ENCODE data around the gene GRIP1. TPM values are rescaled to one million over a fixed set of nuclear protein-coding genes. Genes with fewer than 3 reads are reported as not detected.
A peak's percentile ranks its signal among the peaks of the same experiment; 100 is the strongest.
"Not testable (repeated sequence)": the region's sequence is repeated elsewhere in the genome, so short reads cannot be mapped to it uniquely, and the experiment has no call there.

GRIP1 gene
- total RNA-seq, 3 donors from 2014 or later (not counting 1 experiment from before 2014, with no cell fraction given), result 1.3 to 3.6 (median 1.7) TPM

DNA sequence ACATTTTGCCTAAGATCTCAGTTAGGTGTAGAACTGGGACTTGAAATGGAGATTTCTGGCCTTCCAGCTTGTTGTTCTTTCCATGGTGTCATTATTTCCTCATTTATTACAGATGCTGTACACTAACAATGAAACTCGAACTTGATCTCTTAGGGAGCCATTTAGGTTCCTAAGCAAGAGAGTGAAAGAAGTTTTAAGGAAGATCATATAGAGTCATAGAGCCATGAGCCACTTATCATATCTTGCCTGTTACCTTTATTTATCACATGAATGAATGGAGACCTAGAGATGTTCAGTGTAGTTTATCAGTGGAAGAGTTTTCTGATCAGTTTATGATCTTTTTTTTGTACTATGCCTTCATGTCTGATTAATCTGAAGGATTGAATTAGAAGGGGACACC, 366.7 kb downstream of the GRIP1 start:
- Histone ChIP-seq H3K36me3 (ENCODE audit: control insufficient read depth, insufficient read depth, low read length) (peaks cover 49% of the 10 kb centered on the region), H3K4me3 (ENCODE audit: low read length) (no peak overlapping the region), H3K4me1 (ENCODE audit: control insufficient read depth, insufficient read depth, low read length) (peaks cover 4% of the 10 kb centered on the region), H3K9me3 (ENCODE audit: control insufficient read depth, insufficient read depth, low read length) (no peaks in the 10 kb centered on the region), H3K27me3 (ENCODE audit: control insufficient read depth, insufficient read depth, low read length) (no peaks in the 10 kb centered on the region), H3K27ac (ENCODE audit: low read length) (no peak overlapping the region)
- TF ChIP-seq, protein P1, sequence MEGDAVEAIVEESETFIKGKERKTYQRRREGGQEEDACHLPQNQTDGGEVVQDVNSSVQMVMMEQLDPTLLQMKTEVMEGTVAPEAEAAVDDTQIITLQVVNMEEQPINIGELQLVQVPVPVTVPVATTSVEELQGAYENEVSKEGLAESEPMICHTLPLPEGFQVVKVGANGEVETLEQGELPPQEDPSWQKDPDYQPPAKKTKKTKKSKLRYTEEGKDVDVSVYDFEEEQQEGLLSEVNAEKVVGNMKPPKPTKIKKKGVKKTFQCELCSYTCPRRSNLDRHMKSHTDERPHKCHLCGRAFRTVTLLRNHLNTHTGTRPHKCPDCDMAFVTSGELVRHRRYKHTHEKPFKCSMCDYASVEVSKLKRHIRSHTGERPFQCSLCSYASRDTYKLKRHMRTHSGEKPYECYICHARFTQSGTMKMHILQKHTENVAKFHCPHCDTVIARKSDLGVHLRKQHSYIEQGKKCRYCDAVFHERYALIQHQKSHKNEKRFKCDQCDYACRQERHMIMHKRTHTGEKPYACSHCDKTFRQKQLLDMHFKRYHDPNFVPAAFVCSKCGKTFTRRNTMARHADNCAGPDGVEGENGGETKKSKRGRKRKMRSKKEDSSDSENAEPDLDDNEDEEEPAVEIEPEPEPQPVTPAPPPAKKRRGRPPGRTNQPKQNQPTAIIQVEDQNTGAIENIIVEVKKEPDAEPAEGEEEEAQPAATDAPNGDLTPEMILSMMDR (IDR thresholded peaks at IDR 0.05), result no peak
- DNase-seq (no peak), ATAC-seq (no peak)
- WGBS (ENCODE audit: insufficient coverage), result no CpG with 5 or more reads among the region's 1 CpG
- Mint-ChIP-seq H3K27me3 (ENCODE audit: low read depth in 2 of 2) (no peaks in the 10 kb centered on the region), H3K27ac (peak overlapping the region; percentile 1 to 37), H3K4me1 (peaks cover 50 to 53% of the 10 kb centered on the region in 2 donors), H3K36me3 (peaks cover 13% of the 10 kb centered on the region), H3K4me3 (peak overlapping the region; percentile 38), H3K9me3 (no peaks in the 10 kb centered on the region)
- intact Hi-C loops (cut with micrococcal nuclease), result no loop called here

DNA sequence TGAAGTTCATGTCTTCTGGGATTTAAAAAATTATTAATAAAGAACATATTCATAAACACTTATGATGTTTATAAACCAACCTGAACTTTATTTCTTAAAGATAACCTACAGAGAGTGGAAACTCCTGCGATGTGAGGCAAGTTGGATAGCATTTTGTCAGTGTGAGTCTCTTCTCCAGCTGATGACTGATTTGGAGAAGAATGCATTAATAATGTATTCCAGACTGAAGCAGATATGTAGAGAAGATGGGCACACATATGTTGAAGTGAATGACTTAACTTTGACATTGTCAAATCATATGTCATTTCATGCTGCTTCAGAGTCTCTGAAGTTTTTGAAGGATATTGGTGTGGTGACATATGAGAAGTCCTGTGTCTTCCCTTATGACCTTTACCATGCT, 369.3 kb downstream of the GRIP1 start:
- Histone ChIP-seq H3K9me3 (ENCODE audit: control insufficient read depth, insufficient read depth, low read length) (no peaks in the 10 kb centered on the region), H3K36me3 (ENCODE audit: control insufficient read depth, insufficient read depth, low read length) (peaks cover 52% of the 10 kb centered on the region), H3K4me3 (ENCODE audit: low read length) (no peak overlapping the region), H3K27me3 (ENCODE audit: control insufficient read depth, insufficient read depth, low read length) (no peaks in the 10 kb centered on the region), H3K27ac (ENCODE audit: low read length) (no peak overlapping the region), H3K4me1 (ENCODE audit: control insufficient read depth, insufficient read depth, low read length) (peaks cover 8% of the 10 kb centered on the region)
- no peak for ATAC-seq
- intact Hi-C loops (cut with micrococcal nuclease), result loop anchor here (10.0 kb wide), 1 partner anchor 175 kb away; the partner anchor contains the start of gene LLPH
- TF ChIP-seq, protein P1 (IDR thresholded peaks at IDR 0.05), result no peak
- H3K9me3 Mint-ChIP-seq, result no peaks in the 10 kb centered on the region
- no peak for DNase-seq
- no peaks in the 10 kb centered on the region for H3K27me3 Mint-ChIP-seq (ENCODE audit: low read depth in 2 of 2)
- peak overlapping the region; percentile 10 for H3K4me3 Mint-ChIP-seq
- WGBS (ENCODE audit: insufficient coverage), result 100% methylated on average over 1 of the region's 1 CpG
- peaks cover 60 to 70% of the 10 kb centered on the region in 2 donors for H3K4me1 Mint-ChIP-seq
- H3K36me3 Mint-ChIP-seq, result peaks cover 18% of the 10 kb centered on the region
- peak overlapping the region in 1 of 2 donors; percentile 70 for H3K27ac Mint-ChIP-seq

DNA sequence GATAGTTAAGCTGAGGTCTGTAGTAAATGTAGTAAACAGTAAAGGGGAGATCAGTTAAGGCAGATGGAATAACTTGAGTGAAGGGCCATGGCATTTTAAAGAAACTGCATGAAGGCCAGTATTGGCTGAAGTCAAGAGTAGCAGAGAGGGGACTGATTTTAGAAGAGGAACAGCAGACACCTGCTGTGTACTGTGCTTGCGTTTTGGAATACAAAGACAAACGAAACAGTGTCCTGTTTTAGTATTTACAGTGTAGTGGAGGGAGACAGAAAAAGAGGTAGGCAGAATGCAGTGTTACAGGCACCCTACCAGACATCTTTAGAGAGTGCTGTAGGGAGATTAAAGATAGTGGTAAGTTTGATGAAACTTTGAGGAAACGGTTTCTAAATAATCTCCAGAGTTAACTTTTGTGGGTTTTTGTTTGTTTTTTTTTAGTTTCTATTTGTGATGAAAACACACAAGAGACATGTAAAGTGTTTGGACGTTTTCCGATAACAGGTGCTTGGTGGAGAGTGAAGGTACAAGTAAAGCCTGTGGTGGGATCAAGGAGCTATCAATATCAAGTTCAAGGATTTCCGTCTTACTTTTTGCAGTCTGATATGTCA, 374.5 kb downstream of the GRIP1 start:
- Histone ChIP-seq H3K27me3 (ENCODE audit: control insufficient read depth, insufficient read depth, low read length) (no peaks in the 10 kb centered on the region), H3K36me3 (ENCODE audit: control insufficient read depth, insufficient read depth, low read length) (peaks cover 27% of the 10 kb centered on the region), H3K27ac (ENCODE audit: low read length) (peak overlapping the region; percentile 74), H3K9me3 (ENCODE audit: control insufficient read depth, insufficient read depth, low read length) (no peaks in the 10 kb centered on the region), H3K4me1 (ENCODE audit: control insufficient read depth, insufficient read depth, low read length) (peaks cover 14% of the 10 kb centered on the region), H3K4me3 (ENCODE audit: low read length) (peak overlapping the region; percentile 91)
- H3K27ac Mint-ChIP-seq, result peak overlapping the region; percentile 82 to 99
- H3K9me3 Mint-ChIP-seq, result no peaks in the 10 kb centered on the region
- no peaks in the 10 kb centered on the region for H3K27me3 Mint-ChIP-seq (ENCODE audit: low read depth in 2 of 2)
- WGBS (ENCODE audit: insufficient coverage), result 30% methylated on average over 5 of the region's 6 CpGs
- H3K4me3 Mint-ChIP-seq, result peak overlapping the region; percentile 98
- ATAC-seq, result peak in 1 of 3 donors; percentile 15
- TF ChIP-seq, protein P1 (IDR thresholded peaks at IDR 0.05), result no peak
- peaks cover 5% of the 10 kb centered on the region for H3K36me3 Mint-ChIP-seq
- peak in 1 of 2 donors; percentile 35 for DNase-seq
- peaks cover 39 to 55% of the 10 kb centered on the region in 2 donors for H3K4me1 Mint-ChIP-seq
- intact Hi-C loops (cut with micrococcal nuclease), result loop anchor here (5.0 to 10.0 kb wide), 2 partner anchors 170 to 963 kb away; partner anchors contain the start of genes CAND1 and LLPH

DNA sequence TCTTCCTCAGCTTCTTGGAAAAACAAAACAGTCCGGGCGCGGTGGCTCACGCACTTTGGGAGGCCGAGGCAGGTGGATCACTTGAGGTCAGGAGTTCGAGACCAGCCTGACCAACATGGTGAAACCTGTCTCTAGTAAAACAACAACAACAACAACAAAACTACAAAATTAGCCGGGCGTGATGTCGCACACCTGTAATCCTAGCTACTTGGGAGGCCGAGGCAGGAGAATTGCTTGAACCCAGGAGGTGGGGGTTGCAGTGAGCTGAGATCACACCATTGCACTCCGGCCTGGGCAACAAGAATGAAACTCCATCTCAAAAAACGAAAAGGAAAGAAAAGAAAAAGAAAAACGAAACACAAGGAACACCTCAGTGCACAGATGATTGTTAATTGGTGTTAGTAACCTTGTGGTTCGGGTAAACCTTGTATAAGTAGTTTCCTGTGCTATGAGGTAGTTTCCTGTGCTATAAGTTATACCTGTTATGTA, 375.5 kb downstream of the GRIP1 start:
- H3K27me3 Mint-ChIP-seq (ENCODE audit: low read depth in 2 of 2); H3K36me3 Mint-ChIP-seq; H3K9me3 Mint-ChIP-seq; H3K9me3 ChIP-seq (ENCODE audit: control insufficient read depth, insufficient read depth, low read length); H3K27me3 ChIP-seq (ENCODE audit: control insufficient read depth, insufficient read depth, low read length): not testable (repeated sequence)
- peak overlapping the region; percentile 98 for H3K4me3 Mint-ChIP-seq
- Histone ChIP-seq H3K36me3 (ENCODE audit: control insufficient read depth, insufficient read depth, low read length) (peaks cover 21% of the 10 kb centered on the region), H3K27ac (ENCODE audit: low read length) (peak overlapping the region; percentile 74), H3K4me1 (ENCODE audit: control insufficient read depth, insufficient read depth, low read length) (peaks cover 14% of the 10 kb centered on the region), H3K4me3 (ENCODE audit: low read length) (peak overlapping the region; percentile 91)
- peak overlapping the region; percentile 82 to 99 for H3K27ac Mint-ChIP-seq
- H3K4me1 Mint-ChIP-seq, result peaks cover 39 to 55% of the 10 kb centered on the region in 2 donors
- intact Hi-C loops (cut with micrococcal nuclease), result loop anchor here (2.0 to 10.0 kb wide), 3 partner anchors 135 to 964 kb away; partner anchors contain the start of genes CAND1, LLPH and TMBIM4
- ATAC-seq (peak; percentile 59 to 65 (median 62)), DNase-seq (peak in 1 of 2 donors; percentile 73)
- 45% methylated on average over 14 of the region's 14 CpGs for WGBS (ENCODE audit: insufficient coverage)

Measured in natural killer cell (primary cell).